ENCODE data around the gene NELFCD. TPM values are rescaled to one million over a fixed set of nuclear protein-coding genes. Genes with fewer than 3 reads are reported as not detected.

NELFCD gene
- total and polyA plus RNA-seq, 2 donors (not counting 1 experiment from before 2014, with no cell fraction given) = 46.9 to 78.8 TPM

DNA sequence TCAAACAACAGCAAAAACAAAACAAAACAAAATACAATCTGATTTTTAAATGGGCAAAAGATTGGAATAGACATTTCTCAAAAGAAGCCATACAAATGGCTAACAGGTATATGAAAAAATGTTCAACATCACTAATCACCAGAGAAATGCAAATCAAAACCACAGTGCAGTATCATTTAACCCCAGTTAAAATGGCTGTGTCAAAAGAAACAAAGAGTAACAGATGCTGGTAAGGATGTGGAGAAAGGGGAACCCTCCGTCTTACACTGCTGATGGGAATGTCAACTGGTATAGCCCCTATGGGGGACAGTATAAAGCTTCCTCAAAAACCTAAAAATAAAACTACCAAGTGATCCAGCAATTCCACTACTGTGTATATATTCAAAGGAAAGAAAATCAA is 10.9 kb upstream of the NELFCD start:
- no peaks in the 10 kb centered on the region for H4K20me1 ChIP-seq (ENCODE audit: control insufficient read depth, extremely low read depth, insufficient read depth, low read length)
- no peak overlapping the region for H3K4me2 ChIP-seq (ENCODE audit: extremely low read depth, insufficient read depth, low read length)
- no peak overlapping the region for H3K9ac ChIP-seq (ENCODE audit: insufficient read depth, low read length)
- H2AFZ ChIP-seq (ENCODE audit: low read length) = no peak overlapping the region
- peaks cover 3% of the 10 kb centered on the region for H3K27me3 ChIP-seq (ENCODE audit: control insufficient read depth, insufficient read depth, low read length)
- H3K27ac ChIP-seq (ENCODE audit: insufficient read depth, low read length) = no peak overlapping the region
- H3K79me2 ChIP-seq (ENCODE audit: control insufficient read depth, insufficient read depth, low read length) = no peaks in the 10 kb centered on the region
- H3K4me3 ChIP-seq (replicated peaks in 1 of 4; ENCODE audit: control extremely low read depth in 1 of 4, insufficient read depth in 1 of 4, low read depth in 3 of 4, low read length in 4 of 4) = no peak overlapping the region
- DNase-seq (ENCODE audit: low read depth in 2 of 2) = no peak
- H3K4me1 ChIP-seq (ENCODE audit: control insufficient read depth, extremely low read depth, insufficient read depth, low read length) = no peaks in the 10 kb centered on the region
- H3K36me3 ChIP-seq (ENCODE audit: control insufficient read depth, insufficient read depth, low read length) = no peaks in the 10 kb centered on the region
- no peak for TF ChIP-seq EZH2 (IDR thresholded peaks at IDR 0.05; ENCODE audit: low read length, missing control alignments)
- TF ChIP-seq, protein P1, sequence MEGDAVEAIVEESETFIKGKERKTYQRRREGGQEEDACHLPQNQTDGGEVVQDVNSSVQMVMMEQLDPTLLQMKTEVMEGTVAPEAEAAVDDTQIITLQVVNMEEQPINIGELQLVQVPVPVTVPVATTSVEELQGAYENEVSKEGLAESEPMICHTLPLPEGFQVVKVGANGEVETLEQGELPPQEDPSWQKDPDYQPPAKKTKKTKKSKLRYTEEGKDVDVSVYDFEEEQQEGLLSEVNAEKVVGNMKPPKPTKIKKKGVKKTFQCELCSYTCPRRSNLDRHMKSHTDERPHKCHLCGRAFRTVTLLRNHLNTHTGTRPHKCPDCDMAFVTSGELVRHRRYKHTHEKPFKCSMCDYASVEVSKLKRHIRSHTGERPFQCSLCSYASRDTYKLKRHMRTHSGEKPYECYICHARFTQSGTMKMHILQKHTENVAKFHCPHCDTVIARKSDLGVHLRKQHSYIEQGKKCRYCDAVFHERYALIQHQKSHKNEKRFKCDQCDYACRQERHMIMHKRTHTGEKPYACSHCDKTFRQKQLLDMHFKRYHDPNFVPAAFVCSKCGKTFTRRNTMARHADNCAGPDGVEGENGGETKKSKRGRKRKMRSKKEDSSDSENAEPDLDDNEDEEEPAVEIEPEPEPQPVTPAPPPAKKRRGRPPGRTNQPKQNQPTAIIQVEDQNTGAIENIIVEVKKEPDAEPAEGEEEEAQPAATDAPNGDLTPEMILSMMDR (conservative IDR thresholded peaks at IDR 0.05 in 1 of 2, IDR thresholded peaks at IDR 0.05 in 1 of 2; ENCODE audit: low read depth in 1 of 2, low read length in 2 of 2) = no peak
- no peaks in the 10 kb centered on the region for H3K9me3 ChIP-seq (ENCODE audit: control insufficient read depth, insufficient read depth, low read depth, low read length)

DNA sequence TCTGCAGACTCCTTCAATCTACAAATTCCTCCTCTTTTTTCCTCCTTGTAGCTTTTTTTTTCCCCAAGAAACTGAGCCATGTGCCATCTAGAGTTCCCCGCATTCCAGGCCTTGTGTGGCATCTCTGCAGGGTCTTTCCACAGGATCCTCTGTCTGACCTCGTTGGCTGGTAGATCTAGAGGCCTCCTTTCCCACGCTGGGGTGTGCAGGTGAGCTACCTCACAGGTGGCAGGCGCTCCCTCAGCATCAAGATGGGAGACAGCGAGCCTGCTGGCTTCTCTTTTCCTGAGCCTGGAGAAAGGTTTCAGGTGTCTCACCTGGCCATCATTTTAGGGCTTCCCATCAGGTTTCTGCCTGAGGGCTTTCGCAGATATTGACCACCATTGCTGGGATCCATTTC is 9.6 kb upstream of the NELFCD start:
- Histone ChIP-seq H3K4me2 (ENCODE audit: extremely low read depth, insufficient read depth, low read length) (no peak overlapping the region), H3K9me3 (ENCODE audit: control insufficient read depth, insufficient read depth, low read depth, low read length) (no peaks in the 10 kb centered on the region), H3K27ac (ENCODE audit: insufficient read depth, low read length) (no peak overlapping the region), H3K27me3 (ENCODE audit: control insufficient read depth, insufficient read depth, low read length) (peaks cover 3% of the 10 kb centered on the region), H2AFZ (ENCODE audit: low read length) (no peak overlapping the region), H3K36me3 (ENCODE audit: control insufficient read depth, insufficient read depth, low read length) (no peaks in the 10 kb centered on the region), H3K4me1 (ENCODE audit: control insufficient read depth, extremely low read depth, insufficient read depth, low read length) (no peaks in the 10 kb centered on the region), H4K20me1 (ENCODE audit: control insufficient read depth, extremely low read depth, insufficient read depth, low read length) (no peaks in the 10 kb centered on the region), H3K4me3 (replicated peaks in 1 of 4; ENCODE audit: control extremely low read depth in 1 of 4, insufficient read depth in 1 of 4, low read depth in 3 of 4, low read length in 4 of 4) (no peak overlapping the region), H3K9ac (ENCODE audit: insufficient read depth, low read length) (no peak overlapping the region), H3K79me2 (ENCODE audit: control insufficient read depth, insufficient read depth, low read length) (no peaks in the 10 kb centered on the region)
- TF ChIP-seq, protein P1 (conservative IDR thresholded peaks at IDR 0.05 in 1 of 2, IDR thresholded peaks at IDR 0.05 in 1 of 2; ENCODE audit: low read depth in 1 of 2, low read length in 2 of 2) = no peak
- TF ChIP-seq EZH2 (IDR thresholded peaks at IDR 0.05; ENCODE audit: low read length, missing control alignments) = no peak
- no peak for DNase-seq (ENCODE audit: low read depth in 2 of 2)

DNA sequence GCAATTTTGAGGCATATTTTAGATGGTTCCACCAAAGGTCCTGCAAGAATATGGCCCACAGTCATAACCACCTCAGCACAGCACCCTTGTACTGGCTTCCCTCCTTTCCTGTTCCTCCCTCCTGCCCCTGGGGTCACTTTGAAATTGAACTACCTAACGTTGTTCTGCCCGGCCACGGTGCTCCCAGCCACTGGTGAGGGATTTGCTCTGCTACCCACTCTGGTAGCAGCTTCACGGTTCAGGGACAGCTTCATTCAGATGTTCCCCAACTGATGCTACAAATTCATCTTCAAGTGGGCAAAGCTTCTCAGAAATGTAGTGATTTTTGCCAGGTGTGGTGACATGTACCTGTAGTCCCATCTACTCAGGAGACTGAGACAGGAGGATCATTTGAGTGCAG is 7.9 kb upstream of the NELFCD start:
- DNase-seq (ENCODE audit: low read depth in 2 of 2) = no peak
- no peak for TF ChIP-seq EZH2 (IDR thresholded peaks at IDR 0.05; ENCODE audit: low read length, missing control alignments)
- TF ChIP-seq, protein P1 (conservative IDR thresholded peaks at IDR 0.05 in 1 of 2, IDR thresholded peaks at IDR 0.05 in 1 of 2; ENCODE audit: low read depth in 1 of 2, low read length in 2 of 2) = no peak
- H3K4me2 ChIP-seq (ENCODE audit: extremely low read depth, insufficient read depth, low read length) = no peak overlapping the region
- H3K9ac ChIP-seq (ENCODE audit: insufficient read depth, low read length) = no peak overlapping the region
- H3K4me3 ChIP-seq (replicated peaks in 1 of 4; ENCODE audit: control extremely low read depth in 1 of 4, insufficient read depth in 1 of 4, low read depth in 3 of 4, low read length in 4 of 4) = no peak overlapping the region
- no peak overlapping the region for H2AFZ ChIP-seq (ENCODE audit: low read length)
- H3K4me1 ChIP-seq (ENCODE audit: control insufficient read depth, extremely low read depth, insufficient read depth, low read length) = no peaks in the 10 kb centered on the region
- peaks cover 3% of the 10 kb centered on the region for H3K27me3 ChIP-seq (ENCODE audit: control insufficient read depth, insufficient read depth, low read length)
- H4K20me1 ChIP-seq (ENCODE audit: control insufficient read depth, extremely low read depth, insufficient read depth, low read length) = no peaks in the 10 kb centered on the region
- no peaks in the 10 kb centered on the region for H3K9me3 ChIP-seq (ENCODE audit: control insufficient read depth, insufficient read depth, low read depth, low read length)
- H3K27ac ChIP-seq (ENCODE audit: insufficient read depth, low read length) = no peak overlapping the region
- H3K36me3 ChIP-seq (ENCODE audit: control insufficient read depth, insufficient read depth, low read length) = no peaks in the 10 kb centered on the region
- no peaks in the 10 kb centered on the region for H3K79me2 ChIP-seq (ENCODE audit: control insufficient read depth, insufficient read depth, low read length)

Measured in fibroblast of lung (primary cell).